ENCODE measurements around the gene UGT8.

The UGT8 gene

DNA sequence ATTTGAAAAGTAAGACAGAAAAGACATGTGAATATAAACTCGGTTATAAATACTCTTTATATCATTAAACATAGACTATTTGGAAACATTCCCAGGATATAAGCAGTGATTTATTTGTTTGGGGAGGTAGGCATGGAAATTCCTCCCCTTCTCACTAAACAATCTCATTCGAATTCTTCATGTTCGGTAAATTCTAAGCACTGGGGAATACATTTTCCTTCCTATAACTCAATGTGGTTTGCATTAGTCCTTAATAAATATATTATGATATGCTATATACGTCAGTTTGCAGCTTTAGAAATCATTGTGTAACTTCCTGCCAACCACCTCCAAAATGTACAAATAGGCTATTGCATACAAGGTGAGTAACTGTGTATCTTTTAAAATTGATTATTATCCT lies 99.6 kb downstream of the UGT8 start:
- no peak for DNase-seq (ENCODE audit: low read depth)
- H3K4me3 ChIP-seq (ENCODE audit: low read depth, low read length): no peak overlapping the region
- TF ChIP-seq, protein P1, sequence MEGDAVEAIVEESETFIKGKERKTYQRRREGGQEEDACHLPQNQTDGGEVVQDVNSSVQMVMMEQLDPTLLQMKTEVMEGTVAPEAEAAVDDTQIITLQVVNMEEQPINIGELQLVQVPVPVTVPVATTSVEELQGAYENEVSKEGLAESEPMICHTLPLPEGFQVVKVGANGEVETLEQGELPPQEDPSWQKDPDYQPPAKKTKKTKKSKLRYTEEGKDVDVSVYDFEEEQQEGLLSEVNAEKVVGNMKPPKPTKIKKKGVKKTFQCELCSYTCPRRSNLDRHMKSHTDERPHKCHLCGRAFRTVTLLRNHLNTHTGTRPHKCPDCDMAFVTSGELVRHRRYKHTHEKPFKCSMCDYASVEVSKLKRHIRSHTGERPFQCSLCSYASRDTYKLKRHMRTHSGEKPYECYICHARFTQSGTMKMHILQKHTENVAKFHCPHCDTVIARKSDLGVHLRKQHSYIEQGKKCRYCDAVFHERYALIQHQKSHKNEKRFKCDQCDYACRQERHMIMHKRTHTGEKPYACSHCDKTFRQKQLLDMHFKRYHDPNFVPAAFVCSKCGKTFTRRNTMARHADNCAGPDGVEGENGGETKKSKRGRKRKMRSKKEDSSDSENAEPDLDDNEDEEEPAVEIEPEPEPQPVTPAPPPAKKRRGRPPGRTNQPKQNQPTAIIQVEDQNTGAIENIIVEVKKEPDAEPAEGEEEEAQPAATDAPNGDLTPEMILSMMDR (IDR thresholded peaks at IDR 0.05; ENCODE audit: insufficient read depth, low read depth, low read length, missing control alignments): no peak

DNA sequence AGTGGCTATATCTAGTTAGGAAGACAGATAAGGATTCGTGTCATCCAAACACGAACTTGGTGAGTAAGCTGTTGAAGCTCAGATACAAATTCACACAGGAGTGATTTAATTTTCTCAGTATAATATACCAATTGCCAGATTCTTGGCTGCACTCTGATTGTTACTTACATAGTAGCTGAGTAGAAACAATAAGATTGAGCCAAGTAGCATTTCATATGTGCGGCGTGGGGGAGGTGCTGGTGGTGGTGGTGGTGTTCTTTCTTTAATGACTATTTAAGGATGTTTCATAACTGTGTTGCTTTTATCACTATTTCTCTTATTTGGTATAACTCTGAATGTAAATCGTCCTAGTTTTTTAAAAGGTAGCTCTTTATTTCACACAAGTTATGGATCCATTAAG lies 102.9 kb downstream of the UGT8 start:
- H3K4me3 ChIP-seq (ENCODE audit: low read depth, low read length): no peak overlapping the region
- no peak for DNase-seq (ENCODE audit: low read depth)
- TF ChIP-seq, protein P1 (IDR thresholded peaks at IDR 0.05; ENCODE audit: insufficient read depth, low read depth, low read length, missing control alignments): no peak

DNA sequence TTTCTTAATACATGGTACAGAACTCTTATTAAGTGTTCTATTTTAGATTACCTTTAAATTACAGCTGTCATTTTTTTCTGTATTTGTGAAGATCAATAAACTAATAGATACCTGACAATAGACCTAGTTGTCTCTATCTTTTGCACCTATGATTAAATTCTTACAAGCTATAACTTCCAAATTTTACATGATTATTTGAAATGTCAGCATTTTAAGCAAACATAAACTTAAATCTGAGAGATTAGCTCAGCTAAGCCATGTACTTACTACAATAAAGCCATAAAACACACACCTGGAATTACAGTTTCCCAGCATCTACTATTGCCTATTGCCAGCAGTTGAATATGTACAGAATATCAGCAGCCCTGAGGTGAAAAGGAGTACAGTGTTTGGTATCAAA lies 118.8 kb downstream of the UGT8 start:
- DNase-seq (ENCODE audit: low read depth): no peak
- H3K4me3 ChIP-seq (ENCODE audit: low read depth, low read length): no peak overlapping the region
- TF ChIP-seq, protein P1 (IDR thresholded peaks at IDR 0.05; ENCODE audit: insufficient read depth, low read depth, low read length, missing control alignments): no peak

DNA sequence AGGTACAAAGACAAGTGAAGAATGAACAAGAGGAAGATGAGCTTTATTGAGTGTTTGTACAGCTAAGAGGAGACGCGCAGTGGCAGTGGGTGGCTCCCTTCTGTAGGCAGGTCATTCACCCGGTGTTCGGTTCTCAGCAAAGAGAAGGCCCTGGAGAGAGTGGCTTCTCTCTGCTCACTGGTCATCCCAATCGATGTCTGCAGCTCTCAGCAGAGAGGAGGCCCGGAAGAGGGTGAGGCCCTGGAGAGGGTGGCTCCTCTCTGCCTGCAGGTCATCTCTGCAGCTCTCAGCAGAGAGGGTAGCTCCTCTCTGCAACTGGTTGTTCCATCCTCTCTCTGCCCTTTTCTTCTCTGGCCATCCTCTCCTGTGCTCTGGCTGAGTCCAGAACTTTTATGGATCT lies 126.5 kb downstream of the UGT8 start:
- no peak overlapping the region for H3K4me3 ChIP-seq (ENCODE audit: low read depth, low read length)
- DNase-seq (ENCODE audit: low read depth): no peak
- TF ChIP-seq, protein P1 (IDR thresholded peaks at IDR 0.05; ENCODE audit: insufficient read depth, low read depth, low read length, missing control alignments): no peak

DNA sequence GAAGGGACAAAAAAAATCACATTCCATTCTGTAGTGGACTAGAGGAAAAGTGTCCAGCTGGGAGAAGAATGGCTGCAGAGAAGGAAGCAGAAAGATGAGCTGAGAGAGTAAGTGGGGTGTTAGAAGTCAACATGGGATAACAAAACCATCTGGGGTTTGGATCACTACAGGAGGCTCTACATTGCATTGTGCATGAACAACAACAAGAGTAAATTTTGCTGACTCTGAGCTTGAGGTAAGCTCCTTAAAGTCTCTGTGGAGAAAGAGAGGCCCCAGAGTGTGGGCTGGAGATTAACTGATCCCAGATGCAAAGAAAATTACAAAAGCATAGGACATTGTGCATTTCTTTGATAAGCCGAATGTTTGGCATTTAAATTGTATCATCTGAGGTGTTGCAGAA lies 128.9 kb downstream of the UGT8 start:
- no peak for DNase-seq (ENCODE audit: low read depth)
- TF ChIP-seq, protein P1 (IDR thresholded peaks at IDR 0.05; ENCODE audit: insufficient read depth, low read depth, low read length, missing control alignments): no peak
- no peak overlapping the region for H3K4me3 ChIP-seq (ENCODE audit: low read depth, low read length)

Data from GM12865 (cell line).